Measurements from ENCODE around the gene CHD2.

The CHD2 gene

DNA sequence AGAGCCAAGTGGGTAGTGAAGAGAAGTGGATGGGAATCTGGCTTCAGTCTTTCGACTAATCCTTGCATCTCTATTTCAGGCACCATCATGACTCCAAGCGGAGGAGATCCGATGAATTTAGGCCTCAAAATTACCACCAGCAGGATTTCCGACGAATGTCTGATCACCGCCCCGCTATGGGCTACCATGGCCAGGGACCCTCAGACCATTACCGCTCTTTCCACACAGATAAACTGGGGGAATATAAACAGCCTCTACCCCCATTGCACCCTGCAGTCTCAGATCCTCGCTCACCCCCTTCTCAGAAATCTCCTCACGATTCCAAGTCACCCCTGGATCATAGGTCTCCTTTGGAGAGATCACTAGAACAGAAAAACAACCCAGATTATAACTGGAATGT is 124.2 kb downstream of the CHD2 start:
- H3K4me3 ChIP-seq (ENCODE audit: low read depth, low read length): no peak overlapping the region
- TF ChIP-seq, protein P1, sequence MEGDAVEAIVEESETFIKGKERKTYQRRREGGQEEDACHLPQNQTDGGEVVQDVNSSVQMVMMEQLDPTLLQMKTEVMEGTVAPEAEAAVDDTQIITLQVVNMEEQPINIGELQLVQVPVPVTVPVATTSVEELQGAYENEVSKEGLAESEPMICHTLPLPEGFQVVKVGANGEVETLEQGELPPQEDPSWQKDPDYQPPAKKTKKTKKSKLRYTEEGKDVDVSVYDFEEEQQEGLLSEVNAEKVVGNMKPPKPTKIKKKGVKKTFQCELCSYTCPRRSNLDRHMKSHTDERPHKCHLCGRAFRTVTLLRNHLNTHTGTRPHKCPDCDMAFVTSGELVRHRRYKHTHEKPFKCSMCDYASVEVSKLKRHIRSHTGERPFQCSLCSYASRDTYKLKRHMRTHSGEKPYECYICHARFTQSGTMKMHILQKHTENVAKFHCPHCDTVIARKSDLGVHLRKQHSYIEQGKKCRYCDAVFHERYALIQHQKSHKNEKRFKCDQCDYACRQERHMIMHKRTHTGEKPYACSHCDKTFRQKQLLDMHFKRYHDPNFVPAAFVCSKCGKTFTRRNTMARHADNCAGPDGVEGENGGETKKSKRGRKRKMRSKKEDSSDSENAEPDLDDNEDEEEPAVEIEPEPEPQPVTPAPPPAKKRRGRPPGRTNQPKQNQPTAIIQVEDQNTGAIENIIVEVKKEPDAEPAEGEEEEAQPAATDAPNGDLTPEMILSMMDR (conservative IDR thresholded peaks at IDR 0.05; ENCODE audit: low read depth, low read length): no peak
- no peak for DNase-seq (ENCODE audit: low read depth)

GRCh38 chr15:93024716-93025624 is 124.8 kb downstream of the CHD2 start:
- DNase-seq (ENCODE audit: low read depth): no peak
- TF ChIP-seq, protein P1 (conservative IDR thresholded peaks at IDR 0.05; ENCODE audit: low read depth, low read length): no peak
- H3K4me3 ChIP-seq (ENCODE audit: low read depth, low read length): no peak overlapping the region

DNA sequence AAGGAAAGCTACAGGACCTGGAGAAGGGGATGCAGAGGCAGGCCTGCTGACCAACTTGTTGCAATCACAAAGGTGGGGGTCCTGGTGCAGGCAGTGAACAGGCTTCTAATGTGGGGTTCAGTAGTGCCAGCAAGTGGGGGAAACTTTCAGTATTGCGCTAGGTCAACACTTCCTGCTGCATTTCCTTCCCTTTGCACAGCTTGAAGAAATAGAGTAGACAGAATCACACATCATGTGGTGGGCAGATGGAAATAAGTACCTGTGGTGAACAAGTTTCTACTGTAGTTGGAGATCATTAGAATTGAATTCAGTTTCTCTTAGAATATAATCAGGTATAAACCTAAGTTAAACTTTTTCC is 125.5 kb downstream of the CHD2 start:
- no peak for DNase-seq (ENCODE audit: low read depth)
- no peak overlapping the region for H3K4me3 ChIP-seq (ENCODE audit: low read depth, low read length)
- TF ChIP-seq, protein P1 (conservative IDR thresholded peaks at IDR 0.05; ENCODE audit: low read depth, low read length): no peak

- TF ChIP-seq, protein P1 (conservative IDR thresholded peaks at IDR 0.05; ENCODE audit: low read depth, low read length): no peak
- DNase-seq (ENCODE audit: low read depth): no peak
- H3K4me3 ChIP-seq (ENCODE audit: low read depth, low read length): no peak overlapping the region
Measured at GRCh38 chr15:93026380-93026817, 126.3 kb downstream of the CHD2 start.

DNA sequence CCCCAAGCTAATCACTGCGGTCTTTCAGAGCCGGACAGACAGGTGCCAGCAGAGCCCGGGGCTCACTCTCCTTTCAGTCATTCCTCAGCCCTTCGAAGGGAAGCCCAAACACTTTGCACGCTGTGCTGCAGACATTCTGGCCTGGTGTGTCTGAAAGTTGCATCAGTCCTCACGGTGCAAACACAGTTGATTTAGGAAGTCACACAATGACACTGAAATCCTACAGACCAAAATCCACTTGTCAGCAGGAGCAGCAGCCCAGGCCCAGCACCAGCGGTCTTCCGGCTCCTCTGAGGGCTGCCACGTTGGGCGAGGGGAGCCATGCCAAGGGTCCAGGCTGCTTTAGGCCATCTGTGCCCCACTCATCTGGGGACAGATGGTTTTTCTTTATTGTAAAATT is 127.3 kb downstream of the CHD2 start:
- no peak overlapping the region for H3K4me3 ChIP-seq (ENCODE audit: low read depth, low read length)
- no peak for DNase-seq (ENCODE audit: low read depth)
- TF ChIP-seq, protein P1 (conservative IDR thresholded peaks at IDR 0.05; ENCODE audit: low read depth, low read length): no peak

- TF ChIP-seq, protein P1 (conservative IDR thresholded peaks at IDR 0.05; ENCODE audit: low read depth, low read length): no peak
- DNase-seq (ENCODE audit: low read depth): no peak
- no peak overlapping the region for H3K4me3 ChIP-seq (ENCODE audit: low read depth, low read length)
Measured at GRCh38 chr15:93028111-93028631, 128.0 kb downstream of the CHD2 start.

All from choroid plexus epithelial cell (primary cell).